PC-9 (cell line): Measurements from ENCODE around the gene PCNA.

Experiments used
- CTCF ChIP-seq: fragments of 200-600 bp; sonication (generic); conservative IDR thresholded peaks from 2 replicates; pipeline ENCODE4 v1.6.1; 2017; ENCODE audit warnings: mixed run types, antibody characterized with exemption, mild to moderate bottlenecking, moderate library complexity
- EZH2 ChIP-seq: fragments of 200-600 bp; sonication (generic); IDR thresholded peaks from 2 replicates; pipeline ENCODE4 v1.8.0; 2017; ENCODE audit warnings: antibody characterized with exemption, low read depth

GRCh38 chr20:5088688-5089087 lies 31.1 kb downstream of the PCNA start:
- no peak for TF ChIP-seq CTCF
- no peak for TF ChIP-seq EZH2
